MM.1S (cell line): ENCODE measurements around the gene UBL3.

ENCODE experiments used
- EZH2 ChIP-seq: fragments of 300-600 bp; sonication (generic); optimal IDR thresholded peaks from 2 replicates; pipeline ENCODE3; 2017; ENCODE audit warnings: low read depth, mild to moderate bottlenecking, antibody characterized with exemption, low read length, mixed read lengths
- EZH2phosphoT487 ChIP-seq: fragments of 300-600 bp; sonication (generic); IDR thresholded peaks from 2 replicates; pipeline ENCODE4 v1.6.1; 2018; ENCODE audit warnings: antibody characterized with exemption, low read length
- TF ChIP-seq, protein P1 (sequence below): fragments of 300-600 bp; sonication (generic); IDR thresholded peaks from 2 replicates; pipeline ENCODE4 v1.5.1; 2016; ENCODE audit warnings: antibody characterized with exemption, low read length, mixed read lengths

DNA sequence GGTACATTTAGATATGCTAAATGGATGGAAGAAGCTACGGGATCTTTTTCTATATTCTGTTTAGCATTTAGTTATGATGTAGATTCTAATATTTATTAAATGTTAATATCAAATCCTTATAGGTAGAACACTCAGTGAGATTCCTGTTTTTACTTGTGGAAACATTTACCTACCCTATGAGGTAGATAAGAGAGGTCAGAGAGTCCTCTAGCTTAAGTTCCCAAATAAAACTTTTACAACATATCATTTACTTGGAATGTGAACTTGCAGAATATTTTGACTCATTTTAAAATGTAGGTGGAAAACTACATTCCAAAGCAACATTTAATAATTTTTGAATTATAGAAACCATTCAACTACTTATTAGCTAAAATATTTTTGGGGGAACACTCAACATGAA lies 63.7 kb downstream of the UBL3 start:
- TF ChIP-seq, protein P1, sequence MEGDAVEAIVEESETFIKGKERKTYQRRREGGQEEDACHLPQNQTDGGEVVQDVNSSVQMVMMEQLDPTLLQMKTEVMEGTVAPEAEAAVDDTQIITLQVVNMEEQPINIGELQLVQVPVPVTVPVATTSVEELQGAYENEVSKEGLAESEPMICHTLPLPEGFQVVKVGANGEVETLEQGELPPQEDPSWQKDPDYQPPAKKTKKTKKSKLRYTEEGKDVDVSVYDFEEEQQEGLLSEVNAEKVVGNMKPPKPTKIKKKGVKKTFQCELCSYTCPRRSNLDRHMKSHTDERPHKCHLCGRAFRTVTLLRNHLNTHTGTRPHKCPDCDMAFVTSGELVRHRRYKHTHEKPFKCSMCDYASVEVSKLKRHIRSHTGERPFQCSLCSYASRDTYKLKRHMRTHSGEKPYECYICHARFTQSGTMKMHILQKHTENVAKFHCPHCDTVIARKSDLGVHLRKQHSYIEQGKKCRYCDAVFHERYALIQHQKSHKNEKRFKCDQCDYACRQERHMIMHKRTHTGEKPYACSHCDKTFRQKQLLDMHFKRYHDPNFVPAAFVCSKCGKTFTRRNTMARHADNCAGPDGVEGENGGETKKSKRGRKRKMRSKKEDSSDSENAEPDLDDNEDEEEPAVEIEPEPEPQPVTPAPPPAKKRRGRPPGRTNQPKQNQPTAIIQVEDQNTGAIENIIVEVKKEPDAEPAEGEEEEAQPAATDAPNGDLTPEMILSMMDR: no peak
- TF ChIP-seq EZH2phosphoT487: no peak
- no peak for TF ChIP-seq EZH2
